Breast epithelium (tissue), 4 donors: ENCODE results near the gene SLC6A8. TPM values are rescaled to one million over a fixed set of nuclear protein-coding genes. Genes with fewer than 3 reads are reported as not detected.

ENCODE experiments used
- DNase-seq, 2 donors: peaks; one replicate each; pipeline ENCODE4 v3.0.0-alpha.2; 2019; ENCODE audit warnings: low spot score in 2 of 2
- H3K27ac ChIP-seq, 2 donors: fragments of 200-600 bp; sonication (generic) in 1 of 2; one replicate each; pipeline ENCODE4 v1.5.1; 2016 to 2019; ENCODE audit warnings: mild to moderate bottlenecking in 1 of 2
- H3K27me3 ChIP-seq, 2 donors: fragments of 200-600 bp; sonication (generic) in 1 of 2; one replicate each; pipeline versions ENCODE4 v1.5.1 to v1.6.0; 2017 to 2019; ENCODE audit warnings: control low read depth in 1 of 2, mild to moderate bottlenecking in 1 of 2
- H3K36me3 ChIP-seq: fragments of 200-600 bp; one replicate; pipeline ENCODE4 v1.5.1; 2019
- H3K4me1 ChIP-seq, 2 donors: fragments of 200-600 bp; sonication (generic); one replicate each; pipeline ENCODE4 v1.5.1; 2016 to 2019; ENCODE audit warnings: control low read depth in 1 of 2
- H3K4me3 ChIP-seq, 3 donors: fragments of 200-600 bp; sonication (generic); 1 replicate in 2 of 3; 2 replicates in 1 of 3; pipeline ENCODE4 v1.5.1; 2016 to 2019; ENCODE audit warnings: mild to moderate bottlenecking in 3 of 3, moderate library complexity in 2 of 3
- H3K9me3 ChIP-seq, 2 donors: fragments of 200-600 bp; sonication (generic) in 1 of 2; one replicate each; pipeline ENCODE4 v1.5.1; 2016 to 2019; ENCODE audit warnings: control low read depth in 1 of 2
- CTCF ChIP-seq, 3 donors: fragments of 450-650 bp; IDR thresholded peaks; one replicate each; pipeline ENCODE4 v1.5.1; 2016 to 2017; ENCODE audit warnings: antibody characterized with exemption in 3 of 3, mild to moderate bottlenecking in 3 of 3, moderate library complexity in 3 of 3
- POLR2A ChIP-seq: fragments of 450-650 bp; IDR thresholded peaks from one replicate; pipeline ENCODE4 v1.6.1; 2016; ENCODE audit warnings: antibody characterized with exemption, mild to moderate bottlenecking, moderate library complexity
- POLR2AphosphoS5 ChIP-seq, 3 donors: sonication (generic); formaldehyde crosslinking; IDR thresholded peaks; one replicate each; pipeline ENCODE4 v1.6.1; 2017; ENCODE audit warnings: antibody characterized with exemption in 3 of 3
- intact Hi-C: fragments of 100-400 bp; cut with DNase I; formaldehyde crosslinking; loops from one replicate; pipeline ENCODE4 v1.15.1; 2023; ENCODE audit warnings: low total_unique reads
- total RNA-seq, 3 donors: library from RNA; depleted of rRNA; stranded (reverse); fragments of >200 nt; gene quantifications; one replicate each; pipeline ENCODE4 v1.1.0, GENCODE V29; 2016

SLC6A8 gene
- total RNA-seq, 3 donors from 2014 or later = 7.6 to 40.8 (median 18.4) TPM

DNA sequence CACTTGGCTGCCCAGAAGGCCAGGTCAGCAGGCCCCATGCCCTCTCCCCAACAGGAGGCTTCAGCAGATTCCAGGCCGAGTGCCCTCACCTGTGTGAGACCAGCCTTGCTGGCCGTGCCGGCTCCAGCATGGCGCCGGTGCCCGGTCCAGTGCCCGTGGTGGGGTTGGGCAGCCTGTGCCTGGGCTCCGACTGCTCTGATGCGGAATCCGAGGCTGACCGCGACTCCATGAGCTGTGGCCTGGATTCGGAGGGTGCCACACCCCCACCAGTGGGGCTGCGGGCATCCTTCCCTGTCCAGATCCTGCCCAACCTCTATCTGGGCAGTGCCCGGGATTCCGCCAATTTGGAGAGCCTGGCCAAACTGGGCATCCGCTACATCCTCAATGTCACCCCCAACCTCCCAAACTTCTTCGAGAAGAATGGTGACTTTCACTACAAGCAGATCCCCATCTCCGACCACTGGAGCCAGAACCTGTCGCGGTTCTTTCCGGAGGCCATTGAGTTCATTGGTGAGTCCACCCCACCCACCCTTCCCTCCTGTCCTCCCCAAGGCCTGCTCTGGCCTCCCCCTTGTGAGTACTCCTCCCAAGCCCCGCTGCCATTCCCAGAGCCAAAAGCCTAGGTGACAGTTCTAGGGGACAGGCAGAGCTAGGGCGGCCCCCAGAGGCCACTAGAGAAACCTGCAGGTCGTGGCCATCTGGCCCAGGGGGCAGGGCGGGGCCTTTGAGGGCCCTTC is 38.4 kb upstream of the SLC6A8 start:
- intact Hi-C loops = no loop called here

DNA sequence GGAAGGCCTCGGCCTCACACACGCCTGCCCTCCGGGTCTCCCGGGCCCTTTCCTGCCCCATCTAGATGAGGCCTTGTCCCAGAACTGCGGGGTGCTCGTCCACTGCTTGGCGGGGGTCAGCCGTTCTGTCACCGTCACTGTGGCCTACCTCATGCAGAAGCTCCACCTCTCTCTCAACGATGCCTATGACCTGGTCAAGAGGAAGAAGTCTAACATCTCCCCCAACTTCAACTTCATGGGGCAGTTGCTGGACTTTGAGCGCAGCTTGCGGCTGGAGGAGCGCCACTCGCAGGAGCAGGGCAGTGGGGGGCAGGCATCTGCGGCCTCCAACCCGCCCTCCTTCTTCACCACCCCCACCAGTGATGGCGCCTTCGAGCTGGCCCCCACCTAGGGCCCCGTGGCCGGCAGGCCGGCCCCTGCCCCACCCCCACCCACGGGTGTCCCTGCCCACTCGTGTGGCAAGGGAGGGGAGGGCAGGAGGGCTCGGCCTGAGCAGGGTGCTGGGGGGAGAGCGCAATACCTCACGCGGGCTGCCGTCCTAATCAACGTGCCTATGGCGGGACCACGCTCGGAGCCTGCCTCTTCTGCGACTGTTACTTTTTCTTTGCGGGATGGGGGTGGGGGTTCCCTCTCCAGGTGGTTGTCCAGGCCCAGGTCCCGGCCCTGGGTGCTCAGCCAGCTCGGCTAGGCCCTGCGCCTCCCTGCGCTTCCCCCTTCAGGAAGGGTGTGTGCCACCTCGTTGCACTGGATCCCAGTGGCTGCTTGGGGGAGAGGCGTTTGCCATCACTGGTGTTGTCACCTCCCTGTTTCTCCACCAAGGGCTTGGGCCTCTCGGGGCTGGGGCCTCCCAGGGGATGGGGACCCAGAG is 37.6 kb upstream of the SLC6A8 start:
- TF ChIP-seq POLR2A (no peak), POLR2AphosphoS5 (IDR thresholded peaks at IDR 0.05) (no peak)
- H3K9me3 ChIP-seq = peaks cover 0 to 23% of the 10 kb centered on the region in 2 donors
- peaks cover 0 to 65% of the 10 kb centered on the region in 2 donors for H3K27me3 ChIP-seq
- intact Hi-C loops = no loop called here
- no peaks in the 10 kb centered on the region for H3K36me3 ChIP-seq
- H3K4me1 ChIP-seq = no peaks in the 10 kb centered on the region
- DNase-seq = peak in 1 of 2 donors; percentile 15
- H3K27ac ChIP-seq = no peak overlapping the region
- no peak overlapping the region for H3K4me3 ChIP-seq

More for the DNA sequence above, 38.4 kb upstream of the SLC6A8 start:
- Histone ChIP-seq H3K9me3 (peaks cover 0 to 15% of the 10 kb centered on the region in 2 donors), H3K36me3 (no peaks in the 10 kb centered on the region), H3K4me1 (no peaks in the 10 kb centered on the region), H3K4me3 (no peak overlapping the region), H3K27me3 (peaks cover 0 to 73% of the 10 kb centered on the region in 2 donors), H3K27ac (no peak overlapping the region)
- DNase-seq = peak in 1 of 2 donors; percentile 2
- TF ChIP-seq POLR2A (no peak), POLR2AphosphoS5 (IDR thresholded peaks at IDR 0.05) (no peak), CTCF (IDR thresholded peaks at IDR 0.05) (no peak)

DNA sequence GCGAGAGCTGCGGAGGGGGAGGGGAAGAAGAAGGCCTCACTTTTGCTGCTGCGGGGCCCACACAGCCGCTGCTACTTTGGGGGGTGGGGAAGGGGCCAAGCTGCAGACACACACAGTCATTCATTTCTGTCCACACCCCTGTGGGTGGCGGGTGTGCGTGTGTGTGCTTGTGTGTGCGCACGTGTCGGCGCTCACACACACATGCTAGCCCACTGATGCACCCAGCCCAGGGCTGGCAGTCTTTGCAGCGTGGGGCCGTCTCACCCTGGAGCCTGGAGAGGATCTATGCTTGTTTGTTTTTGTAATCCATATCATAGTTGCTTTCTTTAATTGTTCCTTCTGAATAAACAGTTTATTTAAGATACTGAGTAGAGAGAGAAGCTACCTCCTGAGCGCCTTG is 36.8 kb upstream of the SLC6A8 start:
- H3K27me3 ChIP-seq = peaks cover 0 to 57% of the 10 kb centered on the region in 2 donors

DNA sequence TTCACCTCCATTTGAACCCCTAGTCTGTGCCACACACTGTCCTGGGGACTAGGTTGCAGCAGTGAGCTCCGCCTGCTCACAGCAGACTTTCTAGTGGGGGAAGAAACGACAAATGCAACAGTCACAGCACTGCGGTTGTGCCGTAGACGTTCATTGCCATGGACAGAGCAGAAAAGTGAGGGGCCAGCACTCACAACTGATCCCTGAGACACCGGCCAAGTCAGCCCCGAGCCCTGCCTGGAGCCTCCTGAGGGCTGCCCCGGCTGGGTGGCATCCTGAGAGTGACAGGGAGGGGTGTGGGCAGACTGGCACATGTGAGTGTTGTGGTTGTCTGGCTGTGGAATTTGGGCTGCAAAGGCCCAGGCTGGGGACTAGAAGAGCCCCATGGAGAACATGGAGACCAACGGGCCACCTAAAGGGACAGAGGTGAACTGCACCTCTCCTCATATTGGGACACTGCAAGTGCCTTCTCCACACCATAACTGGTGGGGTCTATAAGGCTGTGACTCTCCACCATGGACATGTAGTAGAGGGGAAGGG is 36.1 kb upstream of the SLC6A8 start:
- intact Hi-C loops = no loop called here

More for the DNA sequence above, 36.8 kb upstream of the SLC6A8 start:
- no peaks in the 10 kb centered on the region for H3K4me1 ChIP-seq
- H3K9me3 ChIP-seq = peaks cover 0 to 23% of the 10 kb centered on the region in 2 donors
- DNase-seq = no peak
- intact Hi-C loops = no loop called here
- TF ChIP-seq CTCF (IDR thresholded peaks at IDR 0.05) (no peak), POLR2A (no peak), POLR2AphosphoS5 (IDR thresholded peaks at IDR 0.05) (no peak)
- no peak overlapping the region for H3K27ac ChIP-seq
- no peak overlapping the region for H3K4me3 ChIP-seq
- H3K36me3 ChIP-seq = no peaks in the 10 kb centered on the region

More for the DNA sequence above, 36.1 kb upstream of the SLC6A8 start:
- no peaks in the 10 kb centered on the region for H3K36me3 ChIP-seq
- H3K4me3 ChIP-seq = no peak overlapping the region
- peaks cover 0 to 23% of the 10 kb centered on the region in 2 donors for H3K9me3 ChIP-seq
- DNase-seq = no peak
- no peak overlapping the region for H3K27ac ChIP-seq
- no peak for TF ChIP-seq POLR2AphosphoS5 (IDR thresholded peaks at IDR 0.05)
- no peak for TF ChIP-seq POLR2A
- TF ChIP-seq CTCF (IDR thresholded peaks at IDR 0.05) = no peak
- H3K4me1 ChIP-seq = no peaks in the 10 kb centered on the region
- H3K27me3 ChIP-seq = peaks cover 0 to 51% of the 10 kb centered on the region in 2 donors
